ENCODE data around the gene DCTN4. TPM values are rescaled to one million over a fixed set of nuclear protein-coding genes. Genes with fewer than 3 reads are reported as not detected.
"Not testable (repeated sequence)": the region's sequence is repeated elsewhere in the genome, so short reads cannot be mapped to it uniquely, and the experiment has no call there.

Gene DCTN4
- total RNA-seq, 1 donor from 2014 or later: 23.1 TPM

DNA sequence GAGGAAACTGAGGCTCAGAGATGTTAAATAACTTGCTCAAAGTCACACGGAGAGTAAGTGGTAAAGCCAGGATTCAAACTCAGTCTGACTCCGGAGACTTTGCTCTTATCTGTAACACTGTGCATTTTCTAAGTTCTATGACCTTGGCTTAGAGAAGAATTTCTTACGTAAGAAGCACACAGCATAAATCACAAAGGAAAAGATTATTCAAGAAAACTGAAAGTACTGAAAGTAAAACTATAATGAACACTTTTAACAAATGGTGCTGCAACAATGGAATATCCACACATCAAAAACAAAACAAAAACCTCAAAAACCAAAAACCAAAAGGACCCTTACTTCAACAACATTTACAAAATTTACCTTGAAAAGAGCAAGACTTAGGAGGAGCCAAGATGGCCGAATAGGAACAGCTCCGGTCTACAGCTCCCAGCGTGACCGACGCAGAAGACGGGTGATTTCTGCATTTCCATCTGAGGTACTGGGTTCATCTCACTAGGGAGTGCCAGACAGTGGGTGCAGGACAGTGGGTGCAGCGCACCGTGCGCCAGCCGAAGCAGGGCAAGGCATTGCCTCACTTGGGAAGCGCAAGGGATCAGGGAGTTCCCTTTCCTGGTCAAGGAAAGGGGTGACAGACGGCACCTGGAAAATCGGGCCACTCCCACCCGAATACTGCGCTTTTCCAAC, 16.2 kb downstream of the DCTN4 start:
- DNase-seq (ENCODE audit: low spot score): not testable (repeated sequence)
- peak; percentile 64 for ATAC-seq

DNA sequence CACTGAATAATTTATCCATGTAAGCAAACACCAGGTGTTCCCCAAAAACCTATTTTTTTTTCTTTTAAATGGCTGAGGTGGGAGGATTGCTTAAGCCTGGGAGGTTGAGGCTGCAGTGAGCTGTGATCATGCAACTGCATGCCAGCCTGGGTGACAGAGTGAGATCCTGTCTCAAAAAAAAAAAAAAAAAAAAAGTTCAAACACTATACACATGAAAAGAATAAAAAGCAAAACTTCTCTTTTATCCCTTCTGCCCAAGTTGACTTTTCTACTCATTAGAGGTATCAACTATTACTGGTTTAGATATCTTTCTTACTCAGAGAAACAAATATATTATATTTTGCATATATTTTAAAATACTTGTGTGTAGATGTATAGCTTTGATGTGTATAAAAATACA, 17.8 kb downstream of the DCTN4 start:
- DNase-seq (ENCODE audit: low spot score) (no peak), ATAC-seq (no peak)

DNA sequence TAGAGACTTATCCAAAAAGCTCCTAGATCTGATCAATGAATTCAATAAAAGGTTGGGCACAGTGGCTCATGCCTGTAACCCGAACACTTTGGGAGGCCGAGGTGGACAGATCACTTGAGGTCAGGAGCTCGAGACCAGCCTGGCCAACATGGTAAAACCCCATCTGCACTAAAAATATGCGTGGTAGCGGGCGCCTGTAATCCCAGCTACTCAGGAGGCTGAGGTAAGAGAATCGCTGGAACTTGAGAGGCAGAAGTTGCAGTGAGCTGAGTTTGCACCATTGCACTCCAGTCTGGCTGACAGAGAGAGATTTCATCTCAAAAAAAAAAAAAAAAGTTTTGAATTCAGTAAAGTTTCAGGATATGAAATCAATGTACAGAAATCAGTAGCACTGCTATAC, 20.0 kb downstream of the DCTN4 start:
- DNase-seq (ENCODE audit: low spot score): no peak
- ATAC-seq: no peak

DNA sequence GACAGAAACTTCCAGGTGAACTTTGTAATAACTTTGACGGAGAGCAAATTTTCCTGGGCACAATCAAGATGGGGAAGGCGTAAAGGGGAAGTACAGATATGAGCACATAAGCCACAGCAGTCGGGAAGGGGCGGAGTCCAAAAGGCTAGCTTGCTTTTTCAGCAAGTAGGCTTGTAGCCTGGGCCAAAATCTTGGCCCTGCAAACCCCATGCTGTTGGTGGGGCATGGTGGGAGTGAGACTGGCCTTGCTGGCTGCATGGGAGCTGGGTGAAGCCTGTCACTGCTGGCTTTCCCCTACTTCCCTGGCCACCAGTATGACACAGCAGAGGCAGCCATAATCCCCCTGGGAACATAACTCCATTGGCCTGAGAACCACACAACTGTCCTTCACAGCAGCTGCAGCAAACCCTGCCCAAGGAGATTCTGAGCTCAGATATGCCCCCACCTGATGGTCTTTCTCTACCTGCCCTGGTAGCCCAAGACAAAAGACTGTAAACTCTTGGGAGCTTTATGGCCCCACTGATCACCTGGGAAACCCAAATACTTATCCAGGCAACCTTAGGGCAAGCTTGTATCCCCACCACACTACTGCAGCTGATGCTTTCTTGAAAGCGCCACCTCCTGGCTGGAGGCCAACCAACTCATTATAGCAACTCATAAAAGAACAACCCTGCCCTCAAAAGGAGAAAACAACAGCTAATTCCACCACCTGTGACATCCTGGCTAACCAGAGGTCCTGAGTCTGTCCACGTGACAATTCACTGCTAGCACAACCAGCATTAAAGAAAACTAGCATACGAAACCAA, 24.0 kb downstream of the DCTN4 start:
- ATAC-seq: peak; percentile 52
- DNase-seq (ENCODE audit: low spot score): no peak

DNA sequence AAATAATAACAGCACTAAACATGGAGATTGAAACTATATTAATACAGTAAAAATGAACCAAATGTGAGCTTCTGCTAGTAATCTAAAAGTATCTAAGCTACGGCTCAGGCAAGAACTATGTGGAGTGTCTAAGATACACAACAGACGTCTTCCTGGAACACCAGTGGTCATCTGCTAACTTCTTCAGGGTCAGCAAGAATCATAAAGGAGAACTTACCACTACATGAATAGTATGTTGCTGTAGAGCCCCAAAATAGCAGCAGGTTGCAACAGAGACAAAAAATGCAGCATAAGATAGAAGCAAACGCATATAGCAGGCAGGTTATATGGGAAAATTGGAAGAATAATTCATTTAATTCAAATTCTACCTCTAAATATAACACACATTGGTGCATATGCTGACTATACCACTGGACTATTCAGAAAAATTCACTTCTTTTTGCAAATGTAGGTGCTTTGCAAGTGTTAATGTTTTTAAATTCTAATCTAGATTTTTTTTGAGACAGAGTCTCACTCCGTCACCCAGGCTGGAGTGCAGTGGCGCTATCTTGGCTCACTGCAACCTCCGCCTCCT, 27.1 kb downstream of the DCTN4 start:
- ATAC-seq (peak; percentile 28), DNase-seq (ENCODE audit: low spot score) (no peak)

DNA sequence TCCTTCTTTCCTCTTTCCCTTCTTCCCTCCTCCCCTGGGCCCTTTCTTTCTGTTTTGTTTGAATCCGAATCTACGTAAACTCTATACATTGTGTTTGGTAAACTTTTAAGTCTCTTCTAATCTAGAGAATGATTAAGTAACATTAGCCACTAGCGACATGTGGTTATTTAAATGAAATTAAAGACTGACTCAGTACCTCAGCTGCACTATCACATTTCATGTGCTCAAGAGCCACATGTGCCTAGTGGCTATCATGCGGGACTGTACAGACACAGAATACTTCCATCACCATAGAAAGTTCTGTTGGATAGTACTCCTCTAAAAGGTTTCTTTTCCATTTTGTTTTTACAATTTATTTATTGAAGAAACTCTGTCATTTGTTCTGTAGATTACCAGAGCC, 29.0 kb downstream of the DCTN4 start:
- ATAC-seq (no peak), DNase-seq (ENCODE audit: low spot score) (no peak)

DNA sequence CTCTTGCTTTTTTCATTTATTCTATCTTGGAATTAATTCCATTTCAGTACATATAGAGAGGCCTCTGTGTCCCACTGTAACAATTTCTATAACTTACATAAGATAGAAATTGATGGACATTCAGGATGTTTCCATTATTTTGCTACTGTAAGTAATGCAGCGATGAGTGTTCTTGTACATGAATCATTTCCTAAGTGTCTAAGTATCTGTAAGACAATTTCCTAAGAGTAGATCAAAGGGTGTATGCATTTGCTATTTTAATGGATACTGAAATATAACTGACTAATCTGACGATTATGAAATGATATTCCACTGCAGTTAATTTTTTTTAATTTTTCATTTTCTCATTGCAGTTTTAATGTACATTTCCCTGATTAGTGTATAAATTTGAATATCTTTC, 35.0 kb downstream of the DCTN4 start:
- DNase-seq (ENCODE audit: low spot score): no peak
- no peak for ATAC-seq

DNA sequence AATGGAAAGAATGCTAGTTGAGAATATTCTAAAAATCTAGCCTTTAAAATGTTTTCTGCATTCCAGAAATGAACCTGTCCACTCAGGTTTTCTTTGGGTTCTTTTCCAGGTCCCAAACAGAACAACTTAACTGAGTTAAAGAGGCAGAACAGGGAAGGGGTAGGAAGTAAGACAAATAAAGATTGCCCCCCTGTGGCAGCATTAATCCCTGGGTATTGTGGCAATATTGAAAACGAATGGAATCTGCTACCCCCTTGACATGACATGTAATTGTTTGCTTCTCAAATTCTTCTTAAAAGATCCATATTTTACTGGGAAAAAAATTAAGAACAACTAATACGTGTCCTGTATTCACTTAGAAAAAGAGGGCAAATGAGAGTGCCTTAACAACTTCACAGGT, 48.7 kb downstream of the DCTN4 start:
- DNase-seq (ENCODE audit: low spot score) (no peak), ATAC-seq (peak; percentile 52)

DNA sequence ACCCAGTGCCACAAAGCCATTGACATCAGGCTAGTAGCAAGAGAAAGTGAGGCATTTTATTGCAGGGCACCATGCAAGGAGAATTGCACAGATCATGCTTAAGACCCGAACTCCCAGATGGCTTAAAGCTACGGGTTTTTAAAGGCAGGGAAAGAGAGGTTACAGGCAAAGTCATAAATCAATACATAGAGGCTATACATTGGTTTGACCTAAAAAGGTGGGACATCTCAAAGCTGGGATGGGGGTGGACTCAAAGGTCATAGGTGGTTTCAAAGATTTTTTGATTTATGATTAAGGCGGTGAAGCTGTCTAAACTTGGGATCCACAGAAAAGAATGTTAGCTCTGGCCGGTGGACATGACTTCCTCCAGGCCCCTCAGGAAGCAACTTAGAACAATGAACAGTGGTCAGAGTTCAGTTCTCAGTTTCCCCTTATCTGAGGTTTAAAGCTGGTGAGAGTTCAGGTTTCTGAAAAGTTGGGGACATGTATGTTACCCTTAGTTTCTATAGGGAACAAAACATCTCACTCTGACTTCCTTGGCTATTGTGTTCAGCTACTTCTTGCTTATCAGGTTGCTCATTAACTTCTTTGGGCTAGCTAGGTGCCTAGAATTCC, 51.9 kb downstream of the DCTN4 start:
- ATAC-seq (no peak), DNase-seq (ENCODE audit: low spot score) (no peak)

DNA sequence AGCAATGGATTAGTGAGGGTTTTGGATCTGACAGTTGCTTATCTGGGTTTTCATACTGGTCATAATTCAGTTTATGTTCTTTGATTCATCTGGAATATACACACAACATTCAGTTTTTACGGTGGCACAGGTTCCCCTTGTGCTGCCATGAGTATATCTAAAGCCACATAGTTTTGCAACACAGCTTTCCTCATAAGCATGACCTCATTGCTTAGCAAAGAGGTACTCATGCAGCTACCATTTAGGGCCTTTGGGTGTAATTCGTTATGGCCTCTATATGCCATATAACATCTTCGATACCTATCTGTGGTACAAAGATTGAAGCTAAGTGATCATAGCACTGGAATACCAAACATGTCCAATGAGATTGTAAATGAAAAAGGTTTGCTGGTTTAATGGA, 55.1 kb downstream of the DCTN4 start:
- ATAC-seq (no peak), DNase-seq (ENCODE audit: low spot score) (no peak)

DNA sequence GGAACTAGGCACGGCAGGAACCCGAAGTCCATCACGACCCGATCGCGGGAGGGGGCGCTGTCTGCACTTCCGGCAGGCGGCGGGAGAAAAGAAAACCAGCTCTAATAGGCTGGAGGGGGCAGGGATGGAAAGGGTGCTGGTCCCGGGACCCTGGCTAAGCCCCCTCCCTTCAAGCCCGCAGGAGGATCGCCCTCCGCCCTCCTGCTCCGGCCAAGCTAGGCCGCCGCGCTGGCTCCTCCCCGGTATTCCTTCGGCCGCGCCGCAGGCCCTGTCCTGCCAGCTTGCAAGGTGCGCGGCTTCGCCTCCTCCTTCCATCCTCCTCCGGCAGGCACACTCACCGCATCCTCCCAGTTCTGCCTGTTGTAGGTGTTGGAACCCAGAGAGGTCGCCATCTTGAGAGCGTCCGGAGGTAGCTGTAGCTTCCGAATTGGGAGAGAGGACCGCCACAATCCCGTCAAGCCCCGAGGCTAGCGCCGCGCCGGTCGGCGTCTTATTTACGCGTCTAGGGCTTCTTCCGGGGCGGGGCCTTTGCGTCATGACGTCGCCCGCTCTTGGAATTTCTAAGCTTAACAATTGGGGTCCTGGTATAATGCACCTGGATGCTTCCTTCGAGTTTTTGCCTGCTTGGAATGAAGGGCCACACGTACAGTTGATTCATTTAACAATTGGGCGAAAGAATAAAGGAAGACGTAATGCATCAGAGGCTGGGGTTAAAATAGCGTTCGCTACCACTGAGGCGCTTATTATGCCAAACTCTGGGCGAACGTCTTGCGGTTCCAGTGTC, 58.0 kb downstream of the DCTN4 start, which contains the start of gene RBM22:
Gene RBM22 (minus strand): TSS at position 469 of the 784 bp plus-strand sequence. CDS start 77 bp downstream, at position 392.
- DNase-seq (ENCODE audit: low spot score): peak; percentile 94

DNA sequence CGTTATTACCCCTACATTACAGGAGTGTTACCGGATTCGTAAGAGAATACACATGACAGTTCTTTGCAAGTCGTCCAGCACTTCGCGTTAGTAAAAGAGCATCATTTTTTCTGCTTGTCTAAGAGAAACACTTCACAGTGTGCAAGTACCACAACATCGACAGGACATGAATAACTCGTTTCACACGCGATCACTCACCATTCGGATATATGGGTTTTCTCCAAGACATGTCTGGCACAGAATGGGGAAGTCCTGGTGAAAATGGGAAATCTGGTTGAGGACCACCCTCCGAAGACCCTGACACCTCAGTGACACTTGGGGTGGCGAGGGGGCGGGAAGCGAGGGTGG, 58.6 kb downstream of the DCTN4 start:
- ATAC-seq (no peak), DNase-seq (ENCODE audit: low spot score) (no peak)

More for the DNA sequence above, 58.0 kb downstream of the DCTN4 start, which contains the start of gene RBM22:
- peak; percentile 98 for ATAC-seq

DNA sequence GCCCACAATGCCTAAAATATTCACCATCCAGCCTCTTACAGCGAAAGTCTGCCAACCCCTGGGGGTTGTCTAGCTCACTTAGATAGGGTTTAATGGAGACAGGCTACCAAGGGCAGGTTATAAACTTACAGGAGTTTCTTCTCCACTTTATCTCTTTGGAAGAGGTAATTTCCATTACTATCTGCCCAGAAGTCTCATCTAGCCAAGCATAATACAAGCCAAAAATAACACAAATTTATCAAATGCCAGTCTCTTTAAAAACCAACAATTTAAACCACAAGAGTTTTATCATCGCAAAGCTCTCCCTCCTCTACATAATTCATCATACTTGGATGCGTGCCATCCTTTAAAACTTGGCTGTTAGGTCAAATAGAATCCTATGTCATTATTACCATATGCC, 64.2 kb downstream of the DCTN4 start:
- no peak for DNase-seq (ENCODE audit: low spot score)

DNA sequence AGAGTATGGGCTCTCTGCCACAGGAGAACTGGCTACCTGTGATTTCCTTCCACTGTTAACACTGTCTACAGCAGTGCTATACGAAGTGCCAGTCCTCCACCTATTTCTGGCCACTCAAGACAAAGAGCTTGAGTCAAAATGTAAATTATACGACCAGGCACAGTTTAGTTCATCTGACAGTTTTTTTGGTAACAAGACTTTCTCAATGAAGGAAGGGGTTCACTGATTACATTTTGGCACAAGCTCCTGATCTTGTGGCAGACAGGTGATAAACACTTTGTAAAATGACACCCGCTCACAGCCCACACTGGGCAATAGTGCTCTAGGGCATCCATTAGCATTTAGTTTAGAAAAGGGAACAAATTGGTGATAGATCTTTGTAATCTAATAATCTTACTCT, 66.5 kb downstream of the DCTN4 start:
- ATAC-seq (no peak), DNase-seq (ENCODE audit: low spot score) (no peak)

More for the DNA sequence above, 64.2 kb downstream of the DCTN4 start:
- ATAC-seq: no peak

DNA sequence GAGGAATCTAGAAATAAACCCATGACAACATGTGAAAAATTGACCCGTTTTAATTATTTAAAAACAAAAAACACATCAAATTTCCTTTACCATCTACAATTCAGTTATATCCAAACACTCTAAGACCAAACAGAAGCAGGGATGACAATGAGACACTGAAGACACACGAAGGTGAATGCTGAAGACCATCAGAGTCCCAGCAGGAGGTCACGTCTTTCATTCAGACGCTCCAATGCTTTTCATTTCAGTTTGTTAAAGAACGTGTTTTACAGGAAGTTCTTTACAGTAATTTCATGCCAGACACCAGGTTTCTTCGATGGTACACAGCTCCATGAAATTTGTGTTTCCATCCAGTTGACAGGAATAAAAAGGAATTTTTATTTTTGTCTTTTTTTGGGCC, 68.1 kb downstream of the DCTN4 start:
- DNase-seq (ENCODE audit: low spot score): no peak
- no peak for ATAC-seq

DNA sequence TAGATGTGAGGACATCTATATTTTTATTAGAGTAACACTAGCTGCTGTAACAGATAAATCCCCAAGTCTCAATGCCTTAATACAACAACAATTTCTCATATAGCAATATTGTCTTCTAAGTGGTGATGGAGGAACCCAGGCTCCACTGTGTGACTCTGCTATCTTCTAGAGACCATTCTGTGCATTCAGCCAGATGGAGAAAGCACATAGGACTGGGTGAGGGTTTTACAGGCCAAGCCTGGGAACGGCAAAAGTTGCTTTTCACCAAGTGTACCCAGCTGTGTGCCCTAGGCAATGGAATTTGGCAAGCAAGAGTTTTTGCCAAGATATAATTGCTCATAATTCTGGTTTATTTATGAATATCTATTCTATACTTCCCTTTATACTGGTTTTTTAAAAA, 69.7 kb downstream of the DCTN4 start:
- no peak for DNase-seq (ENCODE audit: low spot score)
- ATAC-seq: no peak

DNA sequence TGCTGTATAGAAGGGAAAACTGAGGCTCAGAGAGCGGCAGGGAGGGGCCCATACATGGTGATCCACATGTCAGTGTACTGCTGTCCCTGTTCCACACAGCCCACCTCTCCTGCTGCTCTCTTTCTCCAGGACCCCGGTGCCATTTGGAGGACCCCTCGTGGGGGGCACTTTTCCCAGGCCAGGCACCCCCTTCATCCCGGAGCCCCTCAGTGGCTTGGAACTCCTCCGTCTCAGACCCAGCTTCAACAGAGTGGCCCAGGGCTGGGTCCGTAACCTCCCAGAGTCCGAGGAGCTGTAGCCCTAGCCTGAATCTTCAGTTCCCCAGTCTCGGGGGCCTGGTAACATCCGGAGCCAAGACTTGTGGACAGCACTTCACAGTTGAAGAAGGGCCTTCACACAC, 82.2 kb downstream of the DCTN4 start:
- ATAC-seq (no peak), DNase-seq (ENCODE audit: low spot score) (no peak)

DNA sequence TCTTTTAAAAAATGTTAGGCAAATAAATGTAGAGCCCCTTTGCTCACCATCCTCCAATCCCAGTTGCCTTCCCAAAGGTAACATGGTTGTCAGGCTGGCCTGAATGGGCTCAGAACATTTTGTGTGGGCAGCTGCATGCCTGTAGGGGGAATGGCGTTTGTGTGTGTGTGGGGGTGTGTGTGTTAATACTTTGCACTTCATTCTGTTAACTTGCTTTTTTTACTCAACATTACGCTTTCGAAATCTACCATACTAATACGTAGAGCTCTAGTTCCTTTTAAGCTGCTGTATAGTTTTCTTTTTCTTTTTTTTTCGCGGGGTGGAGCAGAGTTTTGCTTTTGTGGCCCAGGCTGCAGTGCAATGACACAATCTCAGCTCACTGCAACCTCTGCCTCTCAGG, 83.7 kb downstream of the DCTN4 start:
- ATAC-seq: no peak
- DNase-seq (ENCODE audit: low spot score): no peak

DNA sequence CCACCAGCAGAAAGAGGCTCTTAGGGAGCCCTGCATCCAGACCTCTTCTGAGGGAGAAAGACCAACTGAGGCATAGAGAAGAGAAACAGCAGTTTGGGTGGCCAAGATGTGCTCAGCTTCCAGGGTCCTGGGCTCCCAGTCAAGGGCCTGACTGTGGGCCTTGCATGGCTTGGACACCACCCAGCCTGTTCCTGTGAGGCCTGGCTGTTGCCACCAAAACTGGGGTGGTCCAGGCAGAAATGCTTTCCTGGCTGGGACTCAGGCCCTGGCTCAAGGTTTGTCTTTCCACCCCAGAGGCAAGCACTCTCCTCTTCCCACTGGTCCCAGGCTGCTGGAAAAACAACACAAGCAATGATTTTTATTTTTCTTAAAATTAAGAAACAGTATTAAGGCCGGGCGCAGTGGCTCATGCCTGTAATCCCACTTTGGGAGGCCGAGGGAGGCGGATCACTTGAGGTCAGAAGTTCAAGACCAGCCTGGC, 84.4 kb downstream of the DCTN4 start:
- ATAC-seq (no peak), DNase-seq (ENCODE audit: low spot score) (no peak)

DNA sequence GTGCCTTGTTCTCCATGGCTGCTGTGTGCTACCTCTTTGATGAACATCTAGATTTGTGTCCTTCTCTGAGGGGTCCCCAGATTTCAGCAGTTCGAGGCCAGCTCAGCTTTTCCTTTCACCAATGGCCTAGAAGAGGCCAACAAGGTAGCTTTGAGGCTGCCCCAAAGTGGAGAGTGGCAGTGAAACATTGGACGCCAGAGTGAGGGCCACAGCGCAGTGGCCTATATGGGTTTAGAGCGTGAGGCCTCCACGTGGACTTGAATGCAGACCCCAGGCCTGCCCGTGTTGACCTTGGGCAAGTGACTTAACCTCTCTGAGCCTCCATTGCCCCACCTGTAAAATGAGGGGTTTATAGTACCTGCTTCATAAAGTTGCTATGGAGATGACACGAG, 85.9 kb downstream of the DCTN4 start:
- ATAC-seq: no peak
- no peak for DNase-seq (ENCODE audit: low spot score)

All from left lobe of liver (tissue), 2 donors.